Mesenchymal stem cell (in vitro differentiated cells and primary cell): Measurements from ENCODE around the gene ABHD5.

Experiments used
- DNase-seq: peaks from one replicate; pipeline ENCODE4 v3.0.0-alpha.2; 2013
- H2AFZ ChIP-seq: one replicate; pipeline ENCODE4 v1.6.1; 2013; ENCODE audit warnings: low read depth, mild to moderate bottlenecking, control low read depth, inconsistent platforms, low read length, moderate library complexity
- H2AK5ac ChIP-seq: 2 replicates; pipeline ENCODE4 v1.6.1; 2013; ENCODE audit warnings: low read length, moderate library complexity, mild to moderate bottlenecking, inconsistent platforms; ENCODE audit not compliant: severe bottlenecking
- H2BK120ac ChIP-seq: one replicate; pipeline ENCODE4 v1.6.1; 2013; ENCODE audit warnings: low read depth, mild to moderate bottlenecking, inconsistent platforms, low read length, moderate library complexity
- H2BK12ac ChIP-seq, 2 experiments: one replicate each; pipeline ENCODE4 v1.6.1; 2013; ENCODE audit warnings: inconsistent platforms in 2 of 2, low read length in 2 of 2, mild to moderate bottlenecking in 2 of 2, moderate library complexity in 2 of 2, control low read depth in 1 of 2
- H2BK15ac ChIP-seq: one replicate; pipeline ENCODE4 v1.6.1; 2013; ENCODE audit warnings: mild to moderate bottlenecking, low read depth, inconsistent platforms; ENCODE audit not compliant: poor library complexity, severe bottlenecking
- H2BK5ac ChIP-seq: 2 replicates; pipeline ENCODE4 v1.6.1; 2013; ENCODE audit warnings: low read depth, mild to moderate bottlenecking, low read length, control low read depth, inconsistent platforms; ENCODE audit not compliant: poor library complexity, severe bottlenecking
- H3K14ac ChIP-seq, 2 experiments: one replicate each; pipeline ENCODE4 v1.6.1; 2013; ENCODE audit warnings: inconsistent platforms in 2 of 2, low read length in 2 of 2, control low read depth in 1 of 2, mild to moderate bottlenecking in 1 of 2, moderate library complexity in 1 of 2
- H3K18ac ChIP-seq, 2 experiments: one replicate each; pipeline ENCODE4 v1.6.1; 2013; ENCODE audit warnings: inconsistent platforms in 2 of 2, low read length in 2 of 2, control low read depth in 1 of 2, low read depth in 1 of 2, mild to moderate bottlenecking in 1 of 2
- H3K23ac ChIP-seq, 2 experiments: one replicate each; pipeline ENCODE4 v1.6.1; 2013; ENCODE audit warnings: inconsistent platforms in 2 of 2, low read length in 2 of 2, mild to moderate bottlenecking in 2 of 2, moderate library complexity in 2 of 2, control low read depth in 1 of 2
- H3K27ac ChIP-seq: 2 replicates; pipeline ENCODE4 v1.5.1; 2013; ENCODE audit warnings: mild to moderate bottlenecking, moderate library complexity, low read length, control low read depth, inconsistent platforms; ENCODE audit not compliant: poor library complexity, severe bottlenecking
- H3K27me3 ChIP-seq, 2 experiments: 2 replicates each; pipeline versions ENCODE4 v1.6.1 to v1.7.0; 2013; ENCODE audit warnings: low read length in 2 of 2, mild to moderate bottlenecking in 2 of 2, moderate library complexity in 2 of 2, control low read depth in 1 of 2, inconsistent platforms in 1 of 2; ENCODE audit not compliant: control insufficient read depth in 1 of 2, insufficient read depth in 1 of 2
- H3K36me3 ChIP-seq, 2 experiments: 2 replicates each; pipeline versions ENCODE4 v1.6.1 to v1.7.0; 2013; ENCODE audit warnings: low read length in 2 of 2, control low read depth in 1 of 2, inconsistent platforms in 1 of 2, low read depth in 1 of 2, mild to moderate bottlenecking in 1 of 2; ENCODE audit not compliant: insufficient read depth in 2 of 2, control insufficient read depth in 1 of 2
- H3K4ac ChIP-seq, 2 experiments: one replicate each; pipeline ENCODE4 v1.6.1; 2013; ENCODE audit warnings: inconsistent platforms in 2 of 2, low read length in 2 of 2, mild to moderate bottlenecking in 2 of 2, moderate library complexity in 2 of 2, control low read depth in 1 of 2, low read depth in 1 of 2
- H3K4me1 ChIP-seq: 2 replicates; pipeline ENCODE4 v1.6.1; 2013; ENCODE audit warnings: low read depth, low read length, control low read depth; ENCODE audit not compliant: control insufficient read depth, insufficient read depth
- H3K4me2 ChIP-seq: 2 replicates; pipeline ENCODE4 v1.6.1; 2013; ENCODE audit warnings: low read length, mild to moderate bottlenecking, inconsistent platforms; ENCODE audit not compliant: poor library complexity, severe bottlenecking
- H3K4me3 ChIP-seq, 2 experiments: 2 replicates each; pipeline versions ENCODE4 v1.5.1 to v1.7.0; 2013; ENCODE audit warnings: low read length in 2 of 2, mild to moderate bottlenecking in 2 of 2, control low read depth in 1 of 2, low read depth in 1 of 2; ENCODE audit not compliant: insufficient read depth in 1 of 2
- H3K79me1 ChIP-seq: replicated peaks from 2 replicates; pipeline ENCODE4 v1.6.1; 2013; ENCODE audit warnings: mild to moderate bottlenecking, control low read depth, low read length, inconsistent platforms; ENCODE audit not compliant: poor library complexity, severe bottlenecking
- H3K9ac ChIP-seq: 2 replicates; pipeline ENCODE4 v1.7.0; 2013; ENCODE audit warnings: mild to moderate bottlenecking, low read length, moderate library complexity
- H3K9me3 ChIP-seq: 2 replicates; pipeline ENCODE4 v1.7.0; 2013; ENCODE audit warnings: mild to moderate bottlenecking, low read length; ENCODE audit not compliant: control insufficient read depth
- H4K8ac ChIP-seq: one replicate; pipeline ENCODE4 v1.6.1; 2013; ENCODE audit warnings: inconsistent platforms, mild to moderate bottlenecking, low read length, moderate library complexity
- H4K91ac ChIP-seq: one replicate; pipeline ENCODE4 v1.6.1; 2013; ENCODE audit warnings: mild to moderate bottlenecking, low read length, inconsistent platforms
- WGBS: methylation state at CpG from one replicate; pipeline ENCODE4 v1.1.7; 2013; ENCODE audit warnings: mixed read lengths; 5-methylcytosine and 5-hydroxymethylcytosine counted together

The ABHD5 gene

DNA sequence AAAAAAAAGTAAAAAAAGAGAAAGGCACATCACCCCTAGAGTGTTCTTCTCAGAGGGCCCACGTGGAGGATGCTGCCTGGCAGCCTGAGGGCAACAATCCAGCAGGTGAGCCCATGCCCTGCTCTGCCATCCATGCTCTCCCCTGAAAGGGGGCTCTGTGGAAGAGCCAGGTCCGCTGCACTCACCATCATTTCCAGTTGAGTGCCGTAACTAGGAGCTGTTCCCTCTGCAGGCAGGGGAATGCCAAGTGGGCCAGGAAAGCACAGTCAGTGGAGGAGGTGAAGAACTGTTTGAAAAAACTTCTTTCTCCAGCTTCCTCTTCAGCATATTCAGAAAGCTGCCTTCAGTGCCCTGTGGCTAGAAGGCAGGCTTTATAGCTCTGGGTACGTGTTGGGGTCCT is 84.1 kb downstream of the ABHD5 start:
- Histone ChIP-seq H3K4me1 (peaks cover 11% of the 10 kb centered on the region), H3K36me3 (no peaks in the 10 kb centered on the region), H3K4me3 (no peak overlapping the region), H3K9ac (no peak overlapping the region), H2BK15ac (no peak overlapping the region), H4K91ac (no peak overlapping the region), H2BK12ac (no peak overlapping the region), H3K14ac (no peak overlapping the region), H4K8ac (no peak overlapping the region), H3K27me3 (no peaks in the 10 kb centered on the region), H3K4ac (no peak overlapping the region), H2BK5ac (no peak overlapping the region), H2AK5ac (no peak overlapping the region), H2BK120ac (no peak overlapping the region), H3K27ac (no peak overlapping the region), H2AFZ (no peak overlapping the region), H3K23ac (no peak overlapping the region), H3K18ac (no peak overlapping the region), H3K4me2 (no peak overlapping the region), H3K79me1 (no peaks in the 10 kb centered on the region), H3K9me3 (no peaks in the 10 kb centered on the region)
- DNase-seq = no peak
- WGBS = 84% methylated on average over 4 of the region's 4 CpGs

DNA sequence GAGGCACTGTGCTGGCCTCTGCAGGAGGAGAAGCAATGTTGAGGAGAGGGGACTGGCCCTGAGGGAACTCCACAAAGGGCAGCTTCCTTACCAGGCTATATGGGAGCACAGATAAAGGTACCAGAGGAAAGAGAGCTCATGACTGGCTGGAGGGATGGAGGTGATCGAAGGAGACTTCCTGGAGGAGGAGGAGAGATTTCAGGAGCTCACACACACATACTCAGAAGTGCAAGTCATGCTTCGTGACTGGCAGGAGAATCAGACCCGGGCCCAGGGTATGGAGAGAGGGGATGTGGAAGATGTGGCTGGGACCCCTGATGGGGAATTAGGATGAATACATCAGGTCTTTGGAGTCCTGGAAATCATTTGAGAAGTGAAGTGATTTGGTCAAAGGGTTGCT is 85.4 kb downstream of the ABHD5 start:
- Histone ChIP-seq H3K18ac (no peak overlapping the region), H2AFZ (no peak overlapping the region), H2AK5ac (no peak overlapping the region), H3K27ac (no peak overlapping the region), H2BK12ac (no peak overlapping the region), H3K36me3 (no peaks in the 10 kb centered on the region), H2BK120ac (no peak overlapping the region), H2BK15ac (no peak overlapping the region), H3K4me1 (peaks cover 5% of the 10 kb centered on the region), H3K4ac (no peak overlapping the region), H2BK5ac (no peak overlapping the region), H4K91ac (no peak overlapping the region), H3K23ac (no peak overlapping the region), H3K4me2 (no peak overlapping the region), H4K8ac (no peak overlapping the region), H3K27me3 (no peaks in the 10 kb centered on the region), H3K9me3 (no peaks in the 10 kb centered on the region), H3K14ac (no peak overlapping the region), H3K4me3 (no peak overlapping the region), H3K9ac (no peak overlapping the region), H3K79me1 (no peaks in the 10 kb centered on the region)
- WGBS = 85% methylated on average over 3 of the region's 3 CpGs
- DNase-seq = no peak

DNA sequence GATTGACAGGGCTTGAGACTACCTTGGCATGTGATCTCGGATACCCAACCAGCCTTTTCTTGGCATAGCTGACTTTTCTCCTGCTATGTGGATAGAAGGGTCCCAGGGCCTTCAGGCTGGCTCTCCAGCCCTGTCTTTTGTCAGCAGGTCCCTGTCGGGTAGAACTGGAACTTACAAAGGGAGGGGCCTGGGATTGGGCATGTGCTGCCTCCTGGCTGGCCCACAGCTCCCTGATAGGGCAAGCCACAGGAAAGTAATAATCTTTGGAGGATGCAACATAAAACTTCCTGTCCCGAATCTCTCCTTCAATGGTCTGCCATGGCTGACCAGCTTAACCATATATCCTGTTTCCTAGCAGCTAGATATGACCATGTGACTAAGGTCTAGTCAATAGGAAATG is 89.1 kb downstream of the ABHD5 start:
- no peak overlapping the region for H3K23ac ChIP-seq
- no peaks in the 10 kb centered on the region for H3K4me1 ChIP-seq
- no peak overlapping the region for H3K4me2 ChIP-seq
- no peak overlapping the region for H2BK120ac ChIP-seq
- no peak overlapping the region for H2AK5ac ChIP-seq
- H3K14ac ChIP-seq = no peak overlapping the region
- H2BK15ac ChIP-seq = no peak overlapping the region
- H2BK12ac ChIP-seq = no peak overlapping the region
- no peak for DNase-seq
- H3K9ac ChIP-seq = no peak overlapping the region
- no peak overlapping the region for H2BK5ac ChIP-seq
- no peak overlapping the region for H2AFZ ChIP-seq
- H3K4me3 ChIP-seq = no peak overlapping the region
- WGBS = 63% methylated on average over 3 of the region's 3 CpGs
- H3K27ac ChIP-seq = no peak overlapping the region
- no peaks in the 10 kb centered on the region for H3K27me3 ChIP-seq
- no peaks in the 10 kb centered on the region for H3K79me1 ChIP-seq
- H3K9me3 ChIP-seq = peaks cover 3% of the 10 kb centered on the region
- no peak overlapping the region for H3K18ac ChIP-seq
- H4K8ac ChIP-seq = no peak overlapping the region
- no peaks in the 10 kb centered on the region for H3K36me3 ChIP-seq
- no peak overlapping the region for H3K4ac ChIP-seq
- H4K91ac ChIP-seq = no peak overlapping the region

DNA sequence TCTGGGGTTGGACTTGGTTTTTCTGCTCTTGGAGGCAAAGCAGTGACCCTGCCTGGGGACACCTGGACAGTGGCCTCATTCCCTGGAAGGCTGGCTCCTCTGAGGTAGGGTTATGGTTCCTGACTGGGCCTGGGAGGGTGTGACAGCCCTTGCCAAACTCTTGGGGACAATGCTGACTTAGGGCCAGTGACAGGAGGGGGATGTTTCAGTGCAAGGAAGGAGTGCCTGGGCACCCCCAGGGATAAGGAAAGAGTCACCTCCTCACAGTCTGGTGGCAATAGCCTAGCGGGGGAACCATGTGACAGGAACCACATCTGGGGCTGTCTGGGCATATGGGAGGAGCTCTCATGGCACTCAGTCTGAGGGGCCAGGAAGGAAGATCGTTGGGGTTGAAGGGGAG is 91.8 kb downstream of the ABHD5 start:
- Histone ChIP-seq H2BK5ac (no peak overlapping the region), H3K27me3 (peaks cover 0 to 8% of the 10 kb centered on the region in 2 experiments), H3K27ac (no peak overlapping the region), H4K8ac (no peak overlapping the region), H3K79me1 (no peaks in the 10 kb centered on the region), H3K23ac (no peak overlapping the region), H3K9ac (no peak overlapping the region), H2BK12ac (no peak overlapping the region), H3K4me2 (no peak overlapping the region), H3K14ac (no peak overlapping the region), H3K4ac (no peak overlapping the region), H3K9me3 (peaks cover 3% of the 10 kb centered on the region), H3K36me3 (no peaks in the 10 kb centered on the region), H2BK120ac (no peak overlapping the region), H3K4me3 (no peak overlapping the region), H2AK5ac (no peak overlapping the region), H3K4me1 (no peaks in the 10 kb centered on the region), H3K18ac (no peak overlapping the region), H2AFZ (no peak overlapping the region), H4K91ac (no peak overlapping the region), H2BK15ac (no peak overlapping the region)
- DNase-seq = no peak
- WGBS = 100% methylated on average over 2 of the region's 2 CpGs
